GM18508 (cell line): ENCODE measurements around the gene ZNF580.

Experiments used
- ATAC-seq: cut with Tn5 transposase; IDR thresholded peaks from one replicate; pipeline ENCODE4 v1.9.1; 2021; ENCODE audit warnings: moderate number of reproducible peaks; ENCODE audit not compliant: insufficient read depth, unreplicated experiment

ZNF580 gene

DNA sequence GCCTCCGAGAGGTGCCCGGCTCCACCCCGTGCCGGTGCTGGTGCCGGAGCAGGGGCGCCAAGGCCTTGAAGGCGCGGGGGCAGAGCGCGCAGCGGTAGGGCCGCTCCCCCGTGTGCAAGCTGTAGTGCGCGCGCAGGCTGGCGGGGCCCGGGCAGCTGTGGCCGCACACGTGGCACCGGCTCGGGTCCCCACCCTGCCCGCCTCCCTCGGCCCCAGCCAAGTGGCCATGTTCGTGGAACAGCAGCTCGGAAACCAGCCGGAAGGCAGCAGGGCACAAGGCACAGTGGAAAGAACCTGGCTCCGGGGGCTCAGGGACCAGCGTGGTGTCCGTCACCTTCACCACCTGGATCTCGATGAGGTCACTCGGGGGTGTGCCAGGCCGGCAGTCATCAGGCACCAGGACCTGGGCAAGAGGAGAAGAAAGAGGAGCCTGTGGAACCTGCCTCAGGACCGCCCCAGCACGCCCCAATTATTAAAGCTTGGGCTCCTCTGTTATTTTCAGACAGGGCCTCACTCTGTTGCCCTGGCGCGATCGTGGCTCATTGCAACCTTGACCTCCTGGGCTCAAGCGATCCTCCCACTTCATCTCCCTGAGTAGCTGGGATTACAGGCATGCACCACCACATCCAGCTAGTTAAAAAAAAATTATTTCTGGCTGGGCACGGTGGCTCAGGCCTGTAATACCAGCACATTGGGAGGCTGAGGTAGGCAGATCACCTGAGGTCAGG, 18.4 kb upstream of the ZNF580 start:
- no peak for ATAC-seq

DNA sequence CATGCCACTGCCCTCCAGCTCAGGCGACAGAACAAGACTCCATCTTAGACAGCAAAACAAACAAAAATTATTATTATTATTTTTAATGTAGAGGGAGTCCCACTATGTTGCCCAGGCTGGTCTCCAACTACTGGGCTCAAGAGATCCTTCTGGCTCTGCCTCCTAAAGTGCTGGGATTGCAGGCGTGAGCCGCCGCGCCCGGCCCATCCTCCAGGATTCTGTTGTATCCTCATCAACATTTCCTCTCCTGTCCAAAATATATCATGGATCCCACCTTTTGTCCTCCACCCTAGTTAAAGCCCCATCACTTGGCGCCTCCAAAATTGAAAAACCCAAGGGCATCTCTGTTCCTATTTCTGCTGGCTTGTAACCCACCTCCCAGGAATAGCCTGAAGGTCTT, 17.7 kb upstream of the ZNF580 start:
- no peak for ATAC-seq

DNA sequence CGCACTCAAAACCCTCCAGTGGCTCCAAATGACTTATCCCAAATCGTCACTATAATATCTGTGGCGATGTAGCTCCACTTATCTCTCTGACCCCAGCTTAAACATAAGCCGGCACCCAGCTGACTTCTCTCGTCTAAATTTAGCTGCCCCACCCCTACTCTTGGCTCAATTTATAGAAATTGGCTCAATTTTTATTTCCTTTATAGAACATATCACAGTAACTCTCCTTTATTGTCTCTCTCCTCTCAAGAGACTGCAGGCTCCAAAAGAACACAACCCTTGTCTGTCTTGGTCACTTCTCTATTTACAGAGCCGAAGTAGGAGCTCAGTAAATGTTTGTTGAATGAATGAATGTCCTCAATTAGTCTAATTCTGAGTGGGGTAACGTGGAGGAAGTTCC, 17.2 kb upstream of the ZNF580 start:
- no peak for ATAC-seq

DNA sequence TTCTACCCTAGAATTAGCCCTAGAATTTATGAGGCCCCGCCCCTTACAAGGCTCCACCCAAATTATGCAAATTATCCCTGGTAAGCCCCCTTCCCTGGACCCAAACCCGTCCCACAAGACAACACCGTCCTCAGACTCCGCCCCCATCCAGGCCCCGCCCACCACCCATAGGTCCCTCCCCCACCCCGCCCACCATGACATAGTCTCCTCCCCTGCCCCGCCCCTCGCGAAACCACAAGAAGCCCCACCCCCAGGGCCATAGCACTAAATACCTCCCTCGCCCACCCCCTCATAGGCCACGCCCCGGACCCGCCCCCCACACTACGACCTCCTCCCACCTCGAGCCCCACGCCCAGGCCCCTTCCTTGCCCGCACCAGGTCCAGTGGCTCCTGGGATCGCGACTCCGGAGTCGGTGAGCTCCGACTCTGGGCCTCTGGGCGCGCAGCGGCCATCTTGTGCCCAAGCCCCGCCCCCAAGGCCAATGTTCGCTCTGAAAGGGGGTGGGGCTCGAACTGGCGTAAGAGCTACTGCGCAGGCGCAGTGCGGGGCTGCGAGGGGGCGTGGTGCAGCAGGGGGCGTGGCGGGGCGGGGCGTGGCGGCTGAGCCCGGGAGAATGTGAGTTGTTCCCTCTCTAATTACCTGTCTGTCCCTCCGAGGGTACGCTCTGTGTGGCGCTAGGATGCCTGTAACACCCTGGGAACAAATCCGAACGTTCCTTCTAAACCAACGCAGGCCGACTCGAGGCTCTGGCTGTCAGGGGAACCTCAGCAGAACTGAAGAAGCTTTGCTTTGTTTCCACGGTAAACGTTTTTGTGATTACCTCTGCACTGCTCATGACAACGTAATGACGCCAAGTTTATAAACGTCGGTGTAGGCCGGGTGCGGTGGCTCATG, 16.4 kb upstream of the ZNF580 start, which contains the start of gene ZNF784:
ZNF784 (minus strand) TSS at position 458 of the 895 bp plus-strand sequence; CDS start at position 453, 5 bp downstream.
- ATAC-seq = no peak

DNA sequence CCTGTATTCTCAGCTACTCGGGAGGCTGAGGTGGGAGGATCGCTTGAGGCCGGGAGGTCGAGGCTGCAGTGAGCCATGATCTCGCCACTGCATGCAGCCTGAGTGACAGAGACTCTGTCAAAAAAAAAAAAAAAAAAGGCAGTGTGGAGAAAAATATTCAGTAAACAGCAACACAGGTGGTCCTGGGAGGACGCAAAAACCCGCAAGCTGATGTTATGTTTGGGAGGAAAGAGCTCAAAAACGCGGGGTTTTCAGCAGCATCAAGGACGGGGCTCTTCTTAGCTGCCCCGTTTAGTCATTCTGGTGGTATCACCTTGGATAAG, 15.8 kb upstream of the ZNF580 start:
- no peak for ATAC-seq

DNA sequence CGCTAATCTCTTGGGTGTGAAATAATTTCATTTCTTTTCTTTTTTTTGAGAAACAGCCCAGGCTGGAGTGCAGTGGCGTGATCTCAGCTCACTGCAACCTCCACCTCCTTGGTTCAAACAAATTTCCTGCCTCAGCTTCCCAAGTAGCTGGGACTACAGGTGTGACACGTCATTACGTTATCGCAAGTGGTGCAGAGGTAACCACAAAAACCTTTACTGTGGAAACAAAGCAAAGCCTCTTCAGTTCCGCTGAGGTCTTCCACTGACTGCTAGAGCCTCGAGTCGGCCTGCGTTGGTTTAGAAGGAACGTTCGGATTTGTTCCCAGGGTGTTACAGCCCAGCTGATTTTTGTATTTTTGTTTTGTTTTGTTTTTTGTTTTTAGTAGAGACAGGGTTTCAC, 14.5 kb upstream of the ZNF580 start:
- no peak for ATAC-seq

DNA sequence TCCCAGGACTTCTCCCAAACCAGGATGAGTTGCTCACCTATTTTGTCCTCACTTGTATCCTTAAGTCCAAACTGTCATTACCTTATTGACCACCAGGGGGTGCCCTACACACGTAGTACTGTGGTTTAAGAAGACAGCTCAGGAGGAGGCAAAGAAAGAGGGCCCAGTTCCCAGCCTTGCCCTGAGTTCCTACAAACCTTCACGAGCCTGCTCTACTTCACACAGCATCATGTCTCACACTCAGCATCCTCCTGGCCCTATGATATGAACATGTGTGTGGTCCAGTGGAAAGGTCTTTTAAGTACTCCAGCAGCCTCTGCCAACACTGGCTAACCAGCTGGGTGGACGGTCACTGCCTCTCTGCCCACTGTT, 8.4 kb upstream of the ZNF580 start:
- no peak for ATAC-seq

DNA sequence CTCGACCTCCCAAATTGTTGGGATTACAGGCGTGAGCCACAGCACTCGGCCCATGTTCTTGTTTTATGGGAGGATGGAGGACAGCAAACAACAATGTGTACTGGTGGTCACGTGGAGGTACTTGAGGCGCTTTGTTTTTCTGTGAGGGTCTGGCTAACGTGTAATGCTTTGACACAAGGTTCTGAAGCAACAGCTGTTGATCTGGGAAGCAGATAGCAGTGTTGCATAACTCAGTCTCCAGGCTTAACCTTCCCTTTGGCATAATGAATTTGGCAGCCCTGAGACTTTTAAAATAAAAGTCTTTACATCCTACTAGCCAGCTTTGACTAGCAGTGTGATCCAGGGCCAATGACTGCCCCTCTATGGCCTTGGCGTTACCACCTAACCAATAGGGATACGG, 6.9 kb upstream of the ZNF580 start:
- ATAC-seq = no peak

DNA sequence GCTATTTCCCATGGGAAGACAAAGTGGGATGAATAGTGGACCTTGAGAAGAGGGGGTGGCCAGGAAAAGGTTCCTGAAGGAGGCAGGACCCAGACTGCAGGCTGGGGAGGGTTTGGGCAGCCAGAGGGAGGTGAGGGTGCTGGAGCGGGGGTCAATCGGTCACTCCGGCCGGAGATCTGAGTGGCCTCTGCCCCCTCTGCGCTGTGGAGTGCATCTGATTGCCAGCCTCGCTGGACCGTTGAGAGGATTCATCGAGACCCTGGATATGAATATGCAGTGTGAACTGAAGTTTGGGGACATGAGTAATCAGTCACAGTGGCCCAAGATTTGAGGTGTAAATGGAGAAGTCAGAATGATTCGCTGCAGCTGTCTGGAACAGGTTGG, 5.5 kb upstream of the ZNF580 start:
- no peak for ATAC-seq

DNA sequence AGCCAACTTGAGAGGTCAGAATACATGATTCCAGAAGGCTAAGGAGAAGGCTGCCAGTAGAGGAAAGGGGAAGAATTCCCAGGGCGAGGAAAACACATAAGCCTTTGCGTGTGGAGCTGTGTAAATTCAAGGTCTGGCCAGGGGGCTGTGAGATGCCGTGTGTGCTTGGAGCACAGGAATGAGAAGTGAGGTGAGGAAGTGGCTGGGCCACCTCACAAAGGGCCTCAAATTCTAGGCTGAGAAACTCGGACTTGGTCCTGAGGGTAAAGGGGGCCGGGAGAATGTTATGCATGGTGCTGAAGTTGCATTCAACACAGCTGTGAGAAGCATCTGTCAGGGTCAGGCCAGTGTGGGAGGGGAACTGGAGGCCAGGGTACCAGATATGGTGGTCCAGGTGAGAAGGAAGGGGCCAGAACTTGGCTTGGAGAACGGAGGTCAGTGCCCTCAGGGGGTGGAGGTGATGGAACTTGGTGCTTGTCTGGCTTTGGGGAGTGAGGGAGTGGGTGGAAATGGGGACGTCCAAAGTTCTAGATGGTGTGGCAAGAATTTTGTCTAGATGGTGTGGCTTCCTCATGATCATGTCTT, 4.9 kb upstream of the ZNF580 start:
- no peak for ATAC-seq

DNA sequence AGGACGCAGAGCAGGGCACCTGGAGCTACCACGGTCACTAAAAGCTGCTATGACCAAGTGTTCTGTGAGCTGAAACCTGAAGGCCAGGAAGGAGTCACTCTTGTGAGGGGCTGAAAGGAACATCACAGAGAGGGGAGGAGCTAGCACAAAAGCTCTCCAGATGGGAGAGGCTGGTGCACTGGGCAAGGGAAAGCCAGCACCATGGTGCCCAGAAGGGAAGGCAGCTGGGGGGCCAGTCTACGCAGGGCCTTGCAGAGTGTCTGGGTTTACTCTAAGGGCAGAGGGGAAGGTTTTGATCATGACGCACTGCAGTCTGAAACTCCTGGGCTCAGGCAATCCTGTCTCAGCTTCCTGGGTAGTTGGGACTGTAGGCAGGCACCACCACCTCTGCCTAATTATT, 4.1 kb upstream of the ZNF580 start:
- ATAC-seq = no peak

DNA sequence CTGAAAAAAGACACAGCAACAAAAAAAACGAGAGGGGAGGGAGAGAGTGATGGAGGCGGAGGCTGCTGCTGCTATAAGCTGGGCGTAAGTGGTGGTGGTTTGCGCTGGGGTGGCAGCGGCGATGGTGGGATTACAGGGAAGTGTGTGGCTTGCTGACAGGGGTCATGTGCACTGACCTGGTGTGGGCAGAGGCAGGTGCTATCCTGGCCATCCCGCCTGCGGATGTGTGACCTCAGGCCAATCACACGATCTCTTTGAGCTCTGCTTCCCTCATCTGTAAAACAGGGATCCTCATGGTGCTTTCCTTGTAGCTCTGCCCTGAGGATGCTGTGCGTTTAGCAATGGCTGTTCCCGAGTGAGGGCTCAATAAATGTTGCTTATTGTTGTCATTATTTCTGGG, 3.3 kb upstream of the ZNF580 start:
- no peak for ATAC-seq

DNA sequence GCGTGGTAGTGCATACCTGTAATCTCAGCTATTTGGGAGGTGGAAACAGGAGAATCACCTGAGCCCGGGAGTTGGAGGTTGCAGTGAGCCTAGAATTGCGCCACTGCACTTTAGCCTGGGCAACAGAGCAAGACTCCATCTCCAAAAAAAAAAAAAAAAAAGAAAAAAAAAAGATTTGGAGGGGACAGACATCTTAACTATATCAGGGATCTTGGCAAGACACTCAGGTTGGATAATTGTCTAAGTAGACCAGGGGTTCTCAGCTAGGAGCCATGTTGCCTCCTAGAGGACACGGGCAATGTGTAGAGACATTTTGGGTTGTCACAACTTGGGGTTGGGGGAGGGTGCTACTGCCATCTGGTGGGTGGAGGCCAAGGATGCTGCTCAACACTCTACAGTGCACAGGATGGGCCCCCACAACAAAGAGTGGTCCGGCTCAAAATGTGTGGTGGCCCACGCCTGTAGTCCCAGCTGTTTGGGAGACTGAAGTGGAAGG, 1.9 kb upstream of the ZNF580 start:
- ATAC-seq = no peak

DNA sequence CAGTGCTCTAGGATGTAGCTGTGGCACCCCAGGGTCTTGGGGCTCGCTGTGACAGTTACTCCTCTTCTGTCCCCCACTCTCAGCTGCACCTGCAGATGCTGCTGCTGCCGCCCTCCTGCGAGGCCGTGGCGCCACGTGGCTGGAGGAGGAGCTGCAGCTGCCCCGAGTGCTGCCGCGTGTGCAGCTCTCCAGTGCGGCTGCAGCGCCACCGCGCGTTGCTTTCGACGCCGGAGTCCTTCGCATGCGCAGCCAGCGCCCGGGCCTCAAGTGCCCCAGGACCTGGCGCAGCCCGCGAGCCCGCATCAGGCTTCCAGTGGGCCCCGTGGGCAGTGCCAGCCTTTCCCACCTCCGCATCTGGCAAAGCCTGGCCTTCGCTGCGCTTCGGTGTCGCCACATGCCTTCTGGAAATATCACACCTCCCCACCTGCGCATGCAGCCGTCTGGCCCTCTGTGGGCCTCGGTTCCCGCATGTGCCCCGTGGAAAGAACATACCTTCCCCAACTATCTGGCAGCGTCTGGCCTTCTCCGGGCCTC, 692 bp upstream of the ZNF580 start:
- ATAC-seq = no peak

DNA sequence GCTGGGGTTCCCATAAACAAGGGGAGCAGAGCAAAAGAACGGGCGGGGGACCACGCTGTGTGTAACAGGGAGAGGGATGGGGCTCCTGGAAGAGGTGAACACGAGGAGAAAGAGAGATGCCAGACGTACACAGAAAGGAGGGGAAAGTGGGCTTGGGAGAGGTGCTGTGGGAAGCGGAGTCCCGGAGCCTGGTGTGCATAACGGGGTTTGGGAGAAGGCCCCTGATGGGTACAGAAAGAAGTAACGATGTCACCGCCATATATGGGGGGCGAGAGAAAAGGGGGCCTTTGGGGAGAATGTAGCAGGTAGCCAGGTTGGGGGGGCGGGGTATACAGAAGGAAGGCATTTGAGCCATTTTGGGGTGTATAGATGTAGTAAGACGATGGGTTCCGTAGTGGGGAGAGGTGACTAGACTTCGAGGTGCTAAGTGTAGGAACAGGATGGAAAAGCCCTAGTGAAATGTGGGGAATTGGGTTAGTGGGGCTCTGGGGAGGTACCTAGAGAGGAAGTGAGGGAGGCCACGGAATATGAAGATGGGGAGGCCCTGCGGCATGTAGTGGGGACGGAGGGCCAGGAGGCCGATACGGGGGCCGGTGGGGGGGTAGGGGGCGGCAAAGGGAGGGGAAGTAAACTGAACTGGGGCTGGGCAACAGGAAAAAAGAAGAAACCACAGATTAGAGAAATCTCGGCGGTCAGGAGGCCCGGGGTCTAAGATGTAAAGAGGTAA, 787 bp downstream of the ZNF580 start:
- no peak for ATAC-seq

DNA sequence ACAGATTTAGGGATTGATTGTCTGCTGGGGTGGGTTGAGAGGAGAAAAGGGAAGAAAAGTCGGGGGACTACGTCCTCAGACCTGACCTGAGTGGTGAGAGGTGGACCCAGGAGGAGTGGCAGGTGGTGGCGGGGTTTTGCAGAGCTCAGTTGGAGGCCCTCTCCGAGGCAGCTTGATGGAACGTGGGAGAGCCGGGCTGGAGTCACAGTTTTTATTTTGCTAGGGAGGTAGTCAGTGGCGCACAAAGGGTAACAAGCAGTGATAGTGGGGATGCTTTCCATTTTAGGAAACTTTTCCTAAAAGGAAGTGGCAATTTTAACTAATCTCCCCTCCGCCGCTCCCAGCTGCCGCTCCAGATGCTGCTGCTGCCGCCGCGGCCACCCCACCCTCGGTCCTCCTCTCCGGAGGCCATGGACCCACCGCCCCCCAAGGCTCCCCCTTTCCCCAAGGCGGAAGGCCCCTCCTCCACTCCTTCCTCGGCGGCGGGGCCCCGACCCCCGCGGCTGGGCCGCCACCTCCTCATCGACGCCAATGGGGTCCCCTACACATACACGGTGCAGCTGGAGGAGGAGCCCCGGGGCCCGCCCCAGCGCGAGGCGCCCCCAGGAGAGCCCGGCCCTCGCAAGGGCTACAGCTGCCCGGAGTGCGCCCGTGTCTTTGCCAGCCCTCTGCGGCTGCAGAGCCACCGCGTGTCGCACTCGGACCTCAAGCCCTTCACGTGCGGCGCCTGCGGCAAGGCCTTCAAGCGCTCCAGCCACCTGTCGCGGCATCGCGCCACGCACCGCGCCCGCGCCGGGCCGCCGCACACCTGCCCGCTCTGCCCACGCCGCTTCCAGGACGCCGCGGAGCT, 1.6 kb downstream of the ZNF580 start:
- no peak for ATAC-seq

DNA sequence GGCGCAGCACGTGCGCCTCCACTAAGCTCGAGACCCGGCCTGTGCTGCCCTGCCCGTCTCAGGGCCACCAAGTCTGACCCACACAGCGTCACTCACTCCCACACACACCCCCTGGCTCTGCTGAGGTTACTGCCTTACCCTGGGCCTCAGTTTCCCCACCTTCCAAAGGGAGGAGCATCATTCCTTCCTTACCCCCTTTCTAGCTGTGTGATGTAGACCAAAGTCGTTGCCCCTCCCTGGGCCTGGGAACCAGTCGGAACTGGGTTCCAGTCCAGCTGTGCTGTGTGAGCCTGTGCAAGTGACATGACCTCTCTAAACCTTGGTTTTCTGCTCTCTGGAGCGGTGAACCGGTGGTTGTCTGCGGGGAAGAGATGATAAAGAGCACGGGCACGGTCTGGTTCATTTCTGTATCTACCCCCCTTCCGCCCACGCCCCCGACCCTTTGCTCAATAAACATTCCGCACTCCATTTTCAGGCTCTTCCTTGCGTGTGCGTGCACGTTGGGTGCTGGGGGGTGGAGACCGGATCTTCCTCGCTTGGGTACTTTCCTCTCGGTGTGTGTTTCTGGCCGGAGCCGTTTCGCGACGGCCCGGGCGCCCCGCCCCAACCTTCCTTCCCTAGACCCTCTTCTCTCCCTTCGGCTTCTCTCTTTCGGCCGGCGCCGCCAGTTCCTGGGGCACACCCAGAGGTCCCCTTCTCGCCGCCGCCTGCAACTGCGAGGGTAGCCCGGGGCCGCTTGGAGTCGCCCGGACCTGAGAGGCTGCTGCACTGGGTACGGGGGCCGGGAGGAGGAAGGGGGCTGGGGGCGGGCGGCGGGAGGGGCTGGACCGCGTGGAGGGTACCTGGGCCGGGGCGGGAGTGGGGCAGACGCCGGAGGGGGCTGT, 2.4 kb downstream of the ZNF580 start, which contains the start of gene ZNF581:
ZNF581 (plus strand) TSS at position 647 of the 884 bp plus-strand sequence. CDS start 923 bp downstream, outside the sequence.
- ATAC-seq = peak; percentile 38

DNA sequence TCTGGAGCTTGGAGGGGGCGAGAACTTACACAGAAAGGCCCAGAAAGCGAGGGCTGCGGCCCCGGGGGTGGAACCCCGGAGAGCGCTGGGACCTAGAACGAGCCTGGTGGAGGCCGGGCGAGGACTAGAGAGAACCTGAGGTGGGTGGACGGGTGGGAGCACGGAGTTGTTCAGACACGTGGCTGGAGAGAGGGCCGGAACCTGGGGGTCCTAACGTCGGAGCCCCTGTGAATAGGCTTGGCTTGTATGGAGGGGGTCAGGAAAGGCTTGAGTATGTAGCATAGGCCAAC, 3.0 kb downstream of the ZNF580 start:
- ATAC-seq = no peak
